HepG2 (cell line): ENCODE results near the gene NDST1.

Experiments used
- CBX2 ChIP-seq, 2 experiments: fragments of 200-600 bp in 1 of 2; sonication (generic); formaldehyde crosslinking in 1 of 2; IDR thresholded peaks; 2 replicates each; pipeline versions ENCODE4 v1.7.0 to v1.8.1; 2018 to 2022; ENCODE audit warnings: low read depth in 2 of 2, low read length in 1 of 2, mild to moderate bottlenecking in 1 of 2, missing genetic modification reagents in 1 of 2
- CHD4 ChIP-seq: fragments of 200-600 bp; sonication (generic); IDR thresholded peaks from 2 replicates; pipeline ENCODE4 v1.7.0; 2017; ENCODE audit warnings: mild to moderate bottlenecking, low read length, borderline replicate concordance
- NFYB ChIP-seq: sonication (generic); formaldehyde crosslinking; IDR thresholded peaks from 2 replicates; pipeline ENCODE4 v1.4.0; 2020; ENCODE audit warnings: missing genetic modification reagents
- SETDB1 ChIP-seq: sonication (generic); formaldehyde crosslinking; IDR thresholded peaks from 2 replicates; pipeline ENCODE4 v1.5.1; 2020; ENCODE audit warnings: missing genetic modification reagents, mild to moderate bottlenecking, borderline replicate concordance
- TCF7L2 ChIP-seq: IDR thresholded peaks from 2 replicates; pipeline ENCODE4 v1.6.1; 2011; ENCODE audit warnings: mild to moderate bottlenecking, low read depth, low read length, moderate library complexity
- ZFX ChIP-seq: sonication (generic); formaldehyde crosslinking; IDR thresholded peaks from 2 replicates; pipeline ENCODE4 v1.4.0; 2020; ENCODE audit warnings: mild to moderate bottlenecking, low read depth, missing genetic modification reagents, moderate library complexity
- ZNF589 ChIP-seq: sonication (generic); formaldehyde crosslinking; conservative IDR thresholded peaks from 2 replicates; pipeline ENCODE4 v1.8.0; 2022; ENCODE audit warnings: mild to moderate bottlenecking, moderate library complexity, missing genetic modification reagents
- TF ChIP-seq, protein P1 (sequence below): sonication (generic); formaldehyde crosslinking; IDR thresholded peaks from 2 replicates; pipeline ENCODE4 v1.8.0; 2022; ENCODE audit warnings: missing genetic modification reagents, mild to moderate bottlenecking, borderline replicate concordance
- TF ChIP-seq, protein P2 (sequence below): sonication (generic); formaldehyde crosslinking; IDR thresholded peaks from 2 replicates; pipeline ENCODE4 v1.5.0; 2020; ENCODE audit warnings: mild to moderate bottlenecking, missing genetic modification reagents, moderate library complexity
- TF ChIP-seq, protein P3 (sequence below): sonication (generic); formaldehyde crosslinking; IDR thresholded peaks from 2 replicates; pipeline ENCODE4 v1.8.0; 2022; ENCODE audit warnings: mild to moderate bottlenecking, missing genetic modification reagents
- TF ChIP-seq, protein P4 (sequence below): sonication (generic); formaldehyde crosslinking; IDR thresholded peaks from 2 replicates; pipeline ENCODE4 v1.4.0; 2020; ENCODE audit warnings: missing genetic modification reagents
- TF ChIP-seq, protein P5 (sequence below): sonication (generic); IDR thresholded peaks from 2 replicates; pipeline ENCODE4 v1.6.1; 2016; ENCODE audit warnings: low read depth, borderline replicate concordance

DNA sequence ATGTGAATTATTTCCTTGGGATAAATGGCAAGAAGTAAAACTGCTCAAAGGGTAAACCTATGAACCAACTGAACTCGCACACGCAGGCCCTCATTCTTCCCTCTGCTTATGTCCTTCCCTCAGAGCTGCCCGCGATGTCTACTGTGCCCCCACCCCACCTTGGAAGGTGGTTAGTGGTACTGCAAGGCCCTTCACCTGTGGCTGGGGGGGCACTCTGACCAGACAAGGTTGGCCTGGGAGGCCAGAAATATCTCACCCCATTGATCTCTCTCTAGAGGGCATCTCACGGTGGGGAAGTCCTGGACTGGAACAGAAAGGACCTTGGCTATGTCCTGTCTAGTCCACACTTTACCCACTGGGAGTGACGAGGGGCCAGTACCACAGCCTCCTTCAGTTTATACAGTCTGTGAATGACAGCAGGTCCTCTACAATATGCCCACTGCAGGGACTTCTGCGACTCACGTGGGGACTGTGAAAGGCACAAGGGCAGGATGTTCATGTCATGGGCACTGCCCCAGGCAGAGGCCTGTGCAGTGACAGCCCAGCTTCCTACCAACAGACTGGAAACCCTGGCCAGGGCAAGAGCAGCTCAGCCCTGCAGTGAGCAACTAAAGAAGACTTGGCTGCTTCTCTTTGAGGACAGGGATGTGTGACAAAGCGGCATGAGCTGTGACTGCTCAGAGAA lies 75.8 kb downstream of the NDST1 start:
- no peak for TF ChIP-seq CHD4
- TF ChIP-seq NFYB (CRISPR knock-in tag) = no peak
- TF ChIP-seq SETDB1 (CRISPR knock-in tag) = no peak
- no peak for TF ChIP-seq CBX2 (IDR thresholded peaks at IDR 0.05; ENCODE audit: low read depth, low read length)
- TF ChIP-seq CBX2 (CRISPR knock-in tag; IDR thresholded peaks at IDR 0.05; ENCODE audit: low read depth) = no peak
- TF ChIP-seq TCF7L2 = no peak
- TF ChIP-seq, protein P1, sequence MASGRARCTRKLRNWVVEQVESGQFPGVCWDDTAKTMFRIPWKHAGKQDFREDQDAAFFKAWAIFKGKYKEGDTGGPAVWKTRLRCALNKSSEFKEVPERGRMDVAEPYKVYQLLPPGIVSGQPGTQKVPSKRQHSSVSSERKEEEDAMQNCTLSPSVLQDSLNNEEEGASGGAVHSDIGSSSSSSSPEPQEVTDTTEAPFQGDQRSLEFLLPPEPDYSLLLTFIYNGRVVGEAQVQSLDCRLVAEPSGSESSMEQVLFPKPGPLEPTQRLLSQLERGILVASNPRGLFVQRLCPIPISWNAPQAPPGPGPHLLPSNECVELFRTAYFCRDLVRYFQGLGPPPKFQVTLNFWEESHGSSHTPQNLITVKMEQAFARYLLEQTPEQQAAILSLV = no peak
- TF ChIP-seq, protein P2, sequence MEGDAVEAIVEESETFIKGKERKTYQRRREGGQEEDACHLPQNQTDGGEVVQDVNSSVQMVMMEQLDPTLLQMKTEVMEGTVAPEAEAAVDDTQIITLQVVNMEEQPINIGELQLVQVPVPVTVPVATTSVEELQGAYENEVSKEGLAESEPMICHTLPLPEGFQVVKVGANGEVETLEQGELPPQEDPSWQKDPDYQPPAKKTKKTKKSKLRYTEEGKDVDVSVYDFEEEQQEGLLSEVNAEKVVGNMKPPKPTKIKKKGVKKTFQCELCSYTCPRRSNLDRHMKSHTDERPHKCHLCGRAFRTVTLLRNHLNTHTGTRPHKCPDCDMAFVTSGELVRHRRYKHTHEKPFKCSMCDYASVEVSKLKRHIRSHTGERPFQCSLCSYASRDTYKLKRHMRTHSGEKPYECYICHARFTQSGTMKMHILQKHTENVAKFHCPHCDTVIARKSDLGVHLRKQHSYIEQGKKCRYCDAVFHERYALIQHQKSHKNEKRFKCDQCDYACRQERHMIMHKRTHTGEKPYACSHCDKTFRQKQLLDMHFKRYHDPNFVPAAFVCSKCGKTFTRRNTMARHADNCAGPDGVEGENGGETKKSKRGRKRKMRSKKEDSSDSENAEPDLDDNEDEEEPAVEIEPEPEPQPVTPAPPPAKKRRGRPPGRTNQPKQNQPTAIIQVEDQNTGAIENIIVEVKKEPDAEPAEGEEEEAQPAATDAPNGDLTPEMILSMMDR (CRISPR knock-in tag) = no peak
- TF ChIP-seq, protein P3, sequence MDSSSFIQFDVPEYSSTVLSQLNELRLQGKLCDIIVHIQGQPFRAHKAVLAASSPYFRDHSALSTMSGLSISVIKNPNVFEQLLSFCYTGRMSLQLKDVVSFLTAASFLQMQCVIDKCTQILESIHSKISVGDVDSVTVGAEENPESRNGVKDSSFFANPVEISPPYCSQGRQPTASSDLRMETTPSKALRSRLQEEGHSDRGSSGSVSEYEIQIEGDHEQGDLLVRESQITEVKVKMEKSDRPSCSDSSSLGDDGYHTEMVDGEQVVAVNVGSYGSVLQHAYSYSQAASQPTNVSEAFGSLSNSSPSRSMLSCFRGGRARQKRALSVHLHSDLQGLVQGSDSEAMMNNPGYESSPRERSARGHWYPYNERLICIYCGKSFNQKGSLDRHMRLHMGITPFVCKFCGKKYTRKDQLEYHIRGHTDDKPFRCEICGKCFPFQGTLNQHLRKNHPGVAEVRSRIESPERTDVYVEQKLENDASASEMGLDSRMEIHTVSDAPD (CRISPR knock-in tag) = no peak
- TF ChIP-seq ZFX (CRISPR knock-in tag) = no peak
- TF ChIP-seq, protein P4, sequence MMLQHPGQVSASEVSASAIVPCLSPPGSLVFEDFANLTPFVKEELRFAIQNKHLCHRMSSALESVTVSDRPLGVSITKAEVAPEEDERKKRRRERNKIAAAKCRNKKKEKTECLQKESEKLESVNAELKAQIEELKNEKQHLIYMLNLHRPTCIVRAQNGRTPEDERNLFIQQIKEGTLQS = no peak
- no peak for TF ChIP-seq ZNF589 (CRISPR knock-in tag)
- TF ChIP-seq, protein P5, sequence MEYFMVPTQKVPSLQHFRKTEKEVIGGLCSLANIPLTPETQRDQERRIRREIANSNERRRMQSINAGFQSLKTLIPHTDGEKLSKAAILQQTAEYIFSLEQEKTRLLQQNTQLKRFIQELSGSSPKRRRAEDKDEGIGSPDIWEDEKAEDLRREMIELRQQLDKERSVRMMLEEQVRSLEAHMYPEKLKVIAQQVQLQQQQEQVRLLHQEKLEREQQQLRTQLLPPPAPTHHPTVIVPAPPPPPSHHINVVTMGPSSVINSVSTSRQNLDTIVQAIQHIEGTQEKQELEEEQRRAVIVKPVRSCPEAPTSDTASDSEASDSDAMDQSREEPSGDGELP = no peak
